MM.1S (cell line): ENCODE results near the gene COQ8A.
"Not testable (repeated sequence)": the region's sequence is repeated elsewhere in the genome, so short reads cannot be mapped to it uniquely, and the experiment has no call there.

Experiments used
- DNase-seq: peaks from one replicate; pipeline ENCODE4 v3.0.0-alpha.2; 2015
- H2AFZ ChIP-seq: fragments of 300-600 bp; sonication (generic); 2 replicates; pipeline ENCODE4 v1.6.0; 2016; ENCODE audit warnings: antibody characterized with exemption, low read length
- H3F3A ChIP-seq: fragments of 300-600 bp; sonication (generic); 2 replicates; pipeline ENCODE4 v1.6.1; 2016; ENCODE audit warnings: mild to moderate bottlenecking, antibody characterized with exemption, low read length, moderate library complexity, mixed read lengths; ENCODE audit not compliant: insufficient read depth
- H3K27ac ChIP-seq: fragments of 300-600 bp; sonication (generic); 2 replicates; pipeline ENCODE4 v1.5.1; 2016; ENCODE audit warnings: mild to moderate bottlenecking, low read length
- H3K27me3 ChIP-seq: fragments of 300-600 bp; sonication (generic); replicated peaks from 2 replicates; pipeline ENCODE4 v1.6.0; 2016; ENCODE audit warnings: low read length; ENCODE audit not compliant: insufficient read depth
- H3K36me3 ChIP-seq: fragments of 300-600 bp; sonication (generic); replicated peaks from 2 replicates; pipeline ENCODE4 v1.6.1; 2016; ENCODE audit warnings: mild to moderate bottlenecking, low read length, mixed read lengths; ENCODE audit not compliant: insufficient read depth
- H3K4me1 ChIP-seq: fragments of 300-600 bp; sonication (generic); 2 replicates; pipeline ENCODE4 v1.6.1; 2016; ENCODE audit warnings: low read length, mixed read lengths
- H3K4me2 ChIP-seq: fragments of 300-600 bp; sonication (generic); 2 replicates; pipeline ENCODE4 v1.6.0; 2016; ENCODE audit warnings: low read depth, low read length
- H3K4me3 ChIP-seq: fragments of 300-600 bp; sonication (generic); 2 replicates; pipeline ENCODE4 v1.5.1; 2016; ENCODE audit warnings: low read length, mixed read lengths
- H3K79me2 ChIP-seq: fragments of 300-600 bp; sonication (generic); 2 replicates; pipeline ENCODE4 v1.6.1; 2016; ENCODE audit warnings: mixed run types, low read length, mixed read lengths
- H3K9ac ChIP-seq: fragments of 300-600 bp; sonication (generic); 2 replicates; pipeline ENCODE4 v1.6.1; 2016; ENCODE audit warnings: low read length, mixed read lengths
- H3K9me2 ChIP-seq: fragments of 300-600 bp; sonication (generic); replicated peaks from 2 replicates; pipeline ENCODE4 v1.6.1; 2016; ENCODE audit warnings: mild to moderate bottlenecking, low read length, mixed read lengths; ENCODE audit not compliant: insufficient read depth
- H3K9me3 ChIP-seq: fragments of 300-600 bp; sonication (generic); replicated peaks from 2 replicates; pipeline ENCODE4 v1.6.1; 2016; ENCODE audit warnings: mild to moderate bottlenecking, low read length, mixed read lengths; ENCODE audit not compliant: insufficient read depth
- H4K20me1 ChIP-seq: fragments of 300-600 bp; sonication (generic); 2 replicates; pipeline ENCODE4 v1.6.1; 2016; ENCODE audit warnings: mild to moderate bottlenecking, low read length, moderate library complexity, mixed read lengths; ENCODE audit not compliant: insufficient read depth
- CTCF ChIP-seq: fragments of 300-600 bp; sonication (generic); IDR thresholded peaks from 2 replicates; pipeline ENCODE4 v1.5.1; 2016; ENCODE audit warnings: antibody characterized with exemption, low read length, mixed read lengths
- EZH2 ChIP-seq: fragments of 300-600 bp; sonication (generic); optimal IDR thresholded peaks from 2 replicates; pipeline ENCODE3; 2017; ENCODE audit warnings: low read depth, mild to moderate bottlenecking, antibody characterized with exemption, low read length, mixed read lengths
- EZH2phosphoT487 ChIP-seq: fragments of 300-600 bp; sonication (generic); IDR thresholded peaks from 2 replicates; pipeline ENCODE4 v1.6.1; 2018; ENCODE audit warnings: antibody characterized with exemption, low read length

Gene COQ8A

DNA sequence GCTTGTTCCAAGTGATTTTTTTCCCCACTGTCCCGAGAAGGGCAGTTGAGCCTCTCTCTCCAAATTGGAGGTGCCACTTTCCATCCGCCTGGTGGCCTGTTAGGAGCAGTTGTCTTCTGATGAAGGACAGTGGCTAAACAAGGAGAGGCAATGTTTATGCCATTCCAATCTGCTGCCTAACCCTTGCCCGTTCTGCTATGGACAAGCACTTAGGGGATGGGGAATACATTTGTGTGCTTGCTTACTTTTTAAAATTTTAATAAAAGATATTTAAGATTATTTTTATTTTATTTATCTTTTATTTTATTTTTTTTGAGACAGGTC is 12.0 kb downstream of the COQ8A start:
- DNase-seq, result no peak
- Histone ChIP-seq H3K9me3 (no peaks in the 10 kb centered on the region), H3K4me1 (no peaks in the 10 kb centered on the region), H3K4me3 (no peak overlapping the region), H3K9ac (no peak overlapping the region), H4K20me1 (peaks cover 8% of the 10 kb centered on the region; the same call in 1 of the 2 replicates), H3K79me2 (peaks cover 86% of the 10 kb centered on the region), H3K36me3 (no peaks in the 10 kb centered on the region), H3K9me2 (no peaks in the 10 kb centered on the region), H3K27me3 (no peaks in the 10 kb centered on the region), H3K4me2 (no peak overlapping the region), H2AFZ (no peak overlapping the region), H3F3A (no peaks in the 10 kb centered on the region), H3K27ac (no peak overlapping the region)
- no peak for TF ChIP-seq CTCF
- TF ChIP-seq EZH2phosphoT487, result no peak
- TF ChIP-seq EZH2, result no peak

DNA sequence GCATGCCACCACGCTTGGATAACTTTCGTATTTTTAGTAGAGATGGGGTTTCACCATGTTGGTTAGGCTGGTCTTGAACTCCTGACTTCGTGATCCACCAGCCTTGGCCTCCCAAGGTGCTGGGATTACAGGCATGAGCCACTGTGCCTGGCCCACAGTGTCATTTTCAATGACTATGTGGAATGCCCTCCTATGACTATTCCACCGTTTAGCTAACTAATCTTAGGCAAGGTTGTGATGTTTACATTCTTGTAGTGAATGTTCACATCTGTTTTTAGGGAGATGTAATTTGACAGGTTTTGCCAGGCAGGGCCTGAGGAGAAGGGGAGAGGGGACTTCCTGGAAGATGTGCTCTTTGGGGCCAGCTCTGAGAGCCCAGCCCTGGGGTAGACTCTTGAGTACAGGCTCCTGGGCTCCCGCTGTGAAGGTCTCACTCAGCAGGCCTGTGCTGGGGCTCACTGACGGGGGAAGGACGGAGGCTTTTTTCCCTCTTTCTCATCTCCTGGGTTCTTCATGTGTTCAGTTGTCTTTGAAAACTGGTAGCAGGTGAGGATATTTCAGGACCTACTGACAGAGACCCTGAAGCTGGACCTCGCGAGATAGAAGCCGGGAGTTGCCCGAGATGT is 13.2 kb downstream of the COQ8A start:
- no peaks in the 10 kb centered on the region for H3F3A ChIP-seq
- H3K36me3 ChIP-seq, result no peaks in the 10 kb centered on the region
- H3K4me3 ChIP-seq, result no peak overlapping the region
- no peak overlapping the region for H3K27ac ChIP-seq
- H3K4me1 ChIP-seq, result no peaks in the 10 kb centered on the region
- H3K9me2 ChIP-seq, result no peaks in the 10 kb centered on the region
- H3K27me3 ChIP-seq, result no peaks in the 10 kb centered on the region
- peaks cover 86% of the 10 kb centered on the region for H3K79me2 ChIP-seq
- H3K9ac ChIP-seq, result no peak overlapping the region
- H3K4me2 ChIP-seq, result no peak overlapping the region
- H4K20me1 ChIP-seq, result peaks cover 6% of the 10 kb centered on the region; the same call in 1 of the 2 replicates
- no peaks in the 10 kb centered on the region for H3K9me3 ChIP-seq
- no peak for DNase-seq
- no peak overlapping the region for H2AFZ ChIP-seq
- no peak for TF ChIP-seq EZH2phosphoT487
- no peak for TF ChIP-seq EZH2

DNA sequence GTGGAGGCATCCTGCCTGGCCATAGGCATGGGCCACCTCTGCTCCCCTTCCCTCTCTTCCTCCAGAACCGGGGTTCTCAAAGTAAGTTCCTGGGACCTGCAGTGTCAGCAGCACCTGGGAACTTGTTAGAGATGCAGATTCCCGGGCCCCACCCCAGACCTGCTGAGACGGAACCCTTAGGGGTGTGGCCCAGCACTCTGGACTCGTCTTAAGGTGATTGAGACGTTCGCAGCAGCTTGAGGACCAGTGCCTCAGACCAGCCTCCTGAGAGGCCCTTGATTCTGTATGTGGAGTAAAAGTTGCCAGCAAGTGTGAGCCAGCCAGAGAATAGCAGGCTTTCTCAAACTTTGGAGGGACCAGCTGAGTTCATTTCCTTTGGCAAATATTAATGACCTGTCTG is 14.2 kb downstream of the COQ8A start:
- no peak overlapping the region for H3K4me2 ChIP-seq
- H3F3A ChIP-seq, result no peaks in the 10 kb centered on the region
- H3K9me3 ChIP-seq, result no peaks in the 10 kb centered on the region
- H3K36me3 ChIP-seq, result no peaks in the 10 kb centered on the region
- no peaks in the 10 kb centered on the region for H3K9me2 ChIP-seq
- H3K4me1 ChIP-seq, result no peaks in the 10 kb centered on the region
- no peak overlapping the region for H3K4me3 ChIP-seq
- peaks cover 86% of the 10 kb centered on the region for H3K79me2 ChIP-seq
- TF ChIP-seq EZH2 (no peak), CTCF (no peak), EZH2phosphoT487 (no peak)
- no peak for DNase-seq
- no peak overlapping the region for H3K9ac ChIP-seq
- no peak overlapping the region for H3K27ac ChIP-seq
- no peak overlapping the region for H2AFZ ChIP-seq
- H3K27me3 ChIP-seq, result no peaks in the 10 kb centered on the region
- H4K20me1 ChIP-seq, result peaks cover 6% of the 10 kb centered on the region; the same call in 1 of the 2 replicates

DNA sequence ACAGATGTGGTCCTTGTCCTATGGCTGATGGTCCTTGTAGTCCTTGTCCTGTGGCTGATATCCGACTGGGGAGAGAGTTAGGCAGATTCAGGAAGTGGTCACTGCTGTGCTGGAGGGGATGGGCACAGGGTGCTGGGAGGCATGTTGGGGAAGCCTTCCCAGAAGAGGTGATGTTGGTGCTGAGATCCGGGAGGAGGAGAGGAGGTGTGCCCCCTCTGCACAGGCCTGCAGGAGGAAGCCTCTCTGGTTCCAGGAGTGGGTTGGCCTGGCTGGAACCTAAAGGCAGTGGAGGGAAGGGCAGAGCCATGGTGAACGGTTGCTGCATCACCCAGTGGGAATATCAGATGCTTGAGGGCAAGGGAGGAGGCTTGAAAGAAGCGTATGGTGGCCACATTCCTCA is 14.7 kb downstream of the COQ8A start:
- TF ChIP-seq EZH2, result no peak
- TF ChIP-seq CTCF, result no peak
- TF ChIP-seq EZH2phosphoT487, result no peak
- Histone ChIP-seq H3K36me3 (no peaks in the 10 kb centered on the region), H3K79me2 (peaks cover 86% of the 10 kb centered on the region), H4K20me1 (peaks cover 6% of the 10 kb centered on the region; the same call in 1 of the 2 replicates), H3K9me3 (no peaks in the 10 kb centered on the region), H3F3A (no peaks in the 10 kb centered on the region), H3K27me3 (no peaks in the 10 kb centered on the region), H3K4me3 (no peak overlapping the region), H2AFZ (no peak overlapping the region), H3K9me2 (no peaks in the 10 kb centered on the region), H3K27ac (no peak overlapping the region), H3K4me2 (no peak overlapping the region), H3K4me1 (no peaks in the 10 kb centered on the region), H3K9ac (no peak overlapping the region)
- no peak for DNase-seq

- H3K9me2 ChIP-seq, H4K20me1 ChIP-seq, H3K36me3 ChIP-seq, H3K4me3 ChIP-seq, H3K4me1 ChIP-seq, H2AFZ ChIP-seq, H3F3A ChIP-seq, H3K27me3 ChIP-seq, H3K9me3 ChIP-seq, DNase-seq, H3K27ac ChIP-seq, H3K4me2 ChIP-seq, H3K9ac ChIP-seq: not testable (repeated sequence)
- H3K79me2 ChIP-seq, result peaks cover 86% of the 10 kb centered on the region
These were observed 15.8 kb downstream of the COQ8A start for GRCh38 chr1:226955857-226956256.
